Measurements from ENCODE around the gene SEMA3D. TPM values are rescaled to one million over a fixed set of nuclear protein-coding genes. Genes with fewer than 3 reads are reported as not detected.

The SEMA3D gene
- total RNA-seq, 3 donors from 2014 or later (not counting 1 experiment from before 2014, with no cell fraction given): not detected

DNA sequence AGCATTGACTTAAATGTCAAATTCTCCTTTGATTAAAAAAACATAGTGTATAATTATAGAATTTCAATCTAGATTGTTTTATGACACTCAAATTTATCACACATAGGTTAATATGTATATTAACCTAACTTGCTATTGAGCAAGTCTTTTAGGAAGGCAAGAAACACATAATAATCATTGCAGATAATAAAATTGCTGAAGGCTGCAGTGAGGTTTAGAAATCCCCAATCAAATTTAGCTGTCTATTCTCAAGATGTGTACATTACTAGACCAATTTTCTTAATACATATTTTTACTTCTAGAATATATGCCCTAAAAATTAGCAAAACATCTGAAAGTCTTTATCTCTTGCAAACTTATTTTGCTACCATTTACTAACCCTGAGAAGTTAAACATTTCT is 34.9 kb upstream of the SEMA3D start:
- H3K9me3 ChIP-seq (ENCODE audit: control insufficient read depth, insufficient read depth, low read length): no peaks in the 10 kb centered on the region
- H3K4me3 ChIP-seq (ENCODE audit: low read length): no peak overlapping the region
- H3K27me3 ChIP-seq (ENCODE audit: control insufficient read depth, insufficient read depth, low read length): no peaks in the 10 kb centered on the region
- intact Hi-C loops (cut with micrococcal nuclease): no loop called here
- Mint-ChIP-seq H3K27me3 (ENCODE audit: low read depth in 2 of 2) (no peaks in the 10 kb centered on the region), H3K27ac (no peak overlapping the region), H3K36me3 (no peaks in the 10 kb centered on the region), H3K9me3 (peaks cover 3 to 10% of the 10 kb centered on the region in 2 donors), H3K4me1 (no peaks in the 10 kb centered on the region), H3K4me3 (no peak overlapping the region)
- H3K27ac ChIP-seq (ENCODE audit: low read length): no peak overlapping the region
- TF ChIP-seq, protein P1, sequence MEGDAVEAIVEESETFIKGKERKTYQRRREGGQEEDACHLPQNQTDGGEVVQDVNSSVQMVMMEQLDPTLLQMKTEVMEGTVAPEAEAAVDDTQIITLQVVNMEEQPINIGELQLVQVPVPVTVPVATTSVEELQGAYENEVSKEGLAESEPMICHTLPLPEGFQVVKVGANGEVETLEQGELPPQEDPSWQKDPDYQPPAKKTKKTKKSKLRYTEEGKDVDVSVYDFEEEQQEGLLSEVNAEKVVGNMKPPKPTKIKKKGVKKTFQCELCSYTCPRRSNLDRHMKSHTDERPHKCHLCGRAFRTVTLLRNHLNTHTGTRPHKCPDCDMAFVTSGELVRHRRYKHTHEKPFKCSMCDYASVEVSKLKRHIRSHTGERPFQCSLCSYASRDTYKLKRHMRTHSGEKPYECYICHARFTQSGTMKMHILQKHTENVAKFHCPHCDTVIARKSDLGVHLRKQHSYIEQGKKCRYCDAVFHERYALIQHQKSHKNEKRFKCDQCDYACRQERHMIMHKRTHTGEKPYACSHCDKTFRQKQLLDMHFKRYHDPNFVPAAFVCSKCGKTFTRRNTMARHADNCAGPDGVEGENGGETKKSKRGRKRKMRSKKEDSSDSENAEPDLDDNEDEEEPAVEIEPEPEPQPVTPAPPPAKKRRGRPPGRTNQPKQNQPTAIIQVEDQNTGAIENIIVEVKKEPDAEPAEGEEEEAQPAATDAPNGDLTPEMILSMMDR (IDR thresholded peaks at IDR 0.05): no peak
- no peaks in the 10 kb centered on the region for H3K4me1 ChIP-seq (ENCODE audit: control insufficient read depth, insufficient read depth, low read length)
- DNase-seq (no peak), ATAC-seq (no peak)
- H3K36me3 ChIP-seq (ENCODE audit: control insufficient read depth, insufficient read depth, low read length): no peaks in the 10 kb centered on the region

DNA sequence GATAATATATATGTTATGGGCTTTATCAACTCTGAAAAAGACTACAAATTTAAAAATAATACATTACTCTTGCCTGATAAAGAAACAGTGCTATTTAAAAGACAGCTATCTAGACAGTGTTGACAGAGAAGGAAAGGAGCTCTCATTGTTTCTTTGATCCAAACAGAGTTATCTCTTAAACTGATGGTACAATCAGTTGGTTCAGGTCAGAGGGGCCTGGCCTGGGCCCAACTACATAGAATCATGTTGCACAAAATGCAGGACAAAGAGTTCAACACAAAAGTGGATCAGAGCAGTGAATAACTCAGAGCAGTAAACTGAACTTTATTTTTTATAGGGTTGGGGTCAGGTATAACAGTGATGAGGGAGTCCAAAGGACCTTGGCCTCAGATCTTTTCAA is 33.8 kb upstream of the SEMA3D start:
- TF ChIP-seq, protein P1 (IDR thresholded peaks at IDR 0.05): no peak
- H3K36me3 Mint-ChIP-seq: no peaks in the 10 kb centered on the region
- Histone ChIP-seq H3K36me3 (ENCODE audit: control insufficient read depth, insufficient read depth, low read length) (no peaks in the 10 kb centered on the region), H3K27ac (ENCODE audit: low read length) (no peak overlapping the region), H3K9me3 (ENCODE audit: control insufficient read depth, insufficient read depth, low read length) (no peaks in the 10 kb centered on the region), H3K4me3 (ENCODE audit: low read length) (no peak overlapping the region), H3K4me1 (ENCODE audit: control insufficient read depth, insufficient read depth, low read length) (no peaks in the 10 kb centered on the region), H3K27me3 (ENCODE audit: control insufficient read depth, insufficient read depth, low read length) (no peaks in the 10 kb centered on the region)
- H3K9me3 Mint-ChIP-seq: peaks cover 3 to 7% of the 10 kb centered on the region in 2 donors
- DNase-seq: no peak
- no peak overlapping the region for H3K27ac Mint-ChIP-seq
- ATAC-seq: no peak
- H3K4me3 Mint-ChIP-seq: no peak overlapping the region
- no peaks in the 10 kb centered on the region for H3K27me3 Mint-ChIP-seq (ENCODE audit: low read depth in 2 of 2)
- intact Hi-C loops (cut with micrococcal nuclease): no loop called here
- H3K4me1 Mint-ChIP-seq: no peaks in the 10 kb centered on the region

DNA sequence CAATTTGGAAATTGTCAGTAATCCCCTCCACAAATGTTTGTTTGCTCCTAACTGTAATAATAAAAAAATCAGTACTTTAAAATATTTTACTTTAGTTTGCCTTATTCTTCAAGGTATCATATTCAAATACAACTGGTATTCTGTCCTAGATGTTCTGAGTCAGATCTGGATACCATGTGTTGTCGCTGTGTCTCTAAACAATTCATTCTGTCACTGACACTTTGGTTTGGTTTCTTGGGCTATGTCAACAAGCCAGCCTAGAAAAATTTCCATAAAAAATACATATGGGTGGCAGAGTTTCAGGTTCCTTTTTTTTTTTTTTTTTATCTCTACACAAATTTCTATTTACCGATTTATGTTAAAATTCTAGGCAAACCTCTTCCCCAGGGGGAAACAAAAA is 33.2 kb upstream of the SEMA3D start:
- no peaks in the 10 kb centered on the region for H3K4me1 Mint-ChIP-seq

DNA sequence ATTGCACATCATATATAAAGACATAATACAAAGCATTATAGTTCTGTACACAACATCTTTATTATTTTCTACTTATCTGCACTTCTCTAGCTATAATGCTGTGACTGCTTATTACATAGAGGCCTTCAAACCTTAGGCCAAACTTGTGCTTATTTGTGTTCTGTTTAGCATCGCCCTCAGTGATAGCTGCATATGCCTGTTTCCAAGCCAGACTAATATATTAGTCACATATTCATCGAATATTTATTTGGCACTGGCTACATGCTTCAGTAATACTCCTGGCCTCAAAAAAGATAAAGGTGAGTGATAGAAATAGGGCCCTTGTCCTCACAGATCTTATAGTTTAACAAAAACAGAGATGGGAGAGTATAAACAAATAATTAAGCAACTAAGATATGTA is 30.2 kb upstream of the SEMA3D start:
- Histone ChIP-seq H3K9me3 (ENCODE audit: control insufficient read depth, insufficient read depth, low read length) (no peaks in the 10 kb centered on the region), H3K36me3 (ENCODE audit: control insufficient read depth, insufficient read depth, low read length) (no peaks in the 10 kb centered on the region), H3K4me1 (ENCODE audit: control insufficient read depth, insufficient read depth, low read length) (no peaks in the 10 kb centered on the region), H3K4me3 (ENCODE audit: low read length) (no peak overlapping the region), H3K27me3 (ENCODE audit: control insufficient read depth, insufficient read depth, low read length) (no peaks in the 10 kb centered on the region), H3K27ac (ENCODE audit: low read length) (no peak overlapping the region)
- Mint-ChIP-seq H3K9me3 (peaks cover 5 to 10% of the 10 kb centered on the region in 2 donors), H3K4me3 (no peak overlapping the region), H3K27me3 (ENCODE audit: low read depth in 2 of 2) (no peaks in the 10 kb centered on the region), H3K27ac (no peak overlapping the region), H3K4me1 (no peaks in the 10 kb centered on the region), H3K36me3 (no peaks in the 10 kb centered on the region)
- TF ChIP-seq, protein P1 (IDR thresholded peaks at IDR 0.05): no peak
- 83% methylated on average over 2 of the region's 2 CpGs for WGBS (ENCODE audit: insufficient coverage)
- no peak for DNase-seq
- no peak for ATAC-seq
- intact Hi-C loops (cut with micrococcal nuclease): no loop called here

More for the DNA sequence above, 33.2 kb upstream of the SEMA3D start:
- H3K27me3 Mint-ChIP-seq (ENCODE audit: low read depth in 2 of 2): no peaks in the 10 kb centered on the region
- no peaks in the 10 kb centered on the region for H3K4me1 ChIP-seq (ENCODE audit: control insufficient read depth, insufficient read depth, low read length)
- no peak overlapping the region for H3K4me3 Mint-ChIP-seq
- DNase-seq (no peak), ATAC-seq (no peak)
- WGBS (ENCODE audit: insufficient coverage): 90% methylated on average over 1 of the region's 2 CpGs
- no peak overlapping the region for H3K27ac ChIP-seq (ENCODE audit: low read length)
- intact Hi-C loops (cut with micrococcal nuclease): no loop called here
- peaks cover 3 to 7% of the 10 kb centered on the region in 2 donors for H3K9me3 Mint-ChIP-seq
- no peaks in the 10 kb centered on the region for H3K27me3 ChIP-seq (ENCODE audit: control insufficient read depth, insufficient read depth, low read length)
- no peak overlapping the region for H3K4me3 ChIP-seq (ENCODE audit: low read length)
- TF ChIP-seq, protein P1 (IDR thresholded peaks at IDR 0.05): no peak
- no peaks in the 10 kb centered on the region for H3K36me3 ChIP-seq (ENCODE audit: control insufficient read depth, insufficient read depth, low read length)
- no peaks in the 10 kb centered on the region for H3K36me3 Mint-ChIP-seq
- H3K9me3 ChIP-seq (ENCODE audit: control insufficient read depth, insufficient read depth, low read length): no peaks in the 10 kb centered on the region
- no peak overlapping the region for H3K27ac Mint-ChIP-seq

Measured in natural killer cell (primary cell).